Left ventricle myocardium inferior (tissue), 1 donor: Measurements from ENCODE around the gene SND1. TPM values are rescaled to one million over a fixed set of nuclear protein-coding genes. Genes with fewer than 3 reads are reported as not detected.

Source experiments
- DNase-seq: peaks from one replicate; pipeline ENCODE4 v3.0.0-alpha.2; 2020
- H3K27ac ChIP-seq: fragments of 200-600 bp; replicated peaks from 2 replicates; pipeline ENCODE4 v1.8.0; 2021
- H3K27me3 ChIP-seq: fragments of 200-600 bp; 2 replicates; pipeline ENCODE4 v1.8.0; 2021; ENCODE audit warnings: low read depth
- H3K36me3 ChIP-seq: fragments of 200-600 bp; 2 replicates; pipeline ENCODE4 v1.8.0; 2021
- H3K4me1 ChIP-seq: fragments of 200-600 bp; 2 replicates; pipeline ENCODE4 v1.8.0; 2021
- H3K4me3 ChIP-seq: fragments of 200-600 bp; 2 replicates; pipeline ENCODE4 v1.8.0; 2021; ENCODE audit warnings: mild to moderate bottlenecking, moderate library complexity
- H3K9me3 ChIP-seq: fragments of 200-600 bp; replicated peaks from 2 replicates; pipeline ENCODE4 v1.8.0; 2021
- intact Hi-C: fragments of 100-400 bp; cut with micrococcal nuclease; formaldehyde crosslinking; loops from one replicate; pipeline ENCODE4 v1.11.0; 2022
- total RNA-seq: library from RNA; stranded (reverse); fragmentation: NEBNext Ultra II Directional; extraction: Animal tissue kit (Norgen Biotek cat#: 25700); gene quantifications from one replicate; pipeline ENCODE4 v1.2.1, GENCODE V29; 2021
- TF ChIP-seq, protein P1 (sequence below): fragments of 200-600 bp; IDR thresholded peaks from 2 replicates; pipeline ENCODE4 v1.8.0; 2021; ENCODE audit warnings: antibody characterized with exemption, mild to moderate bottlenecking, borderline replicate concordance
- donor health status: DM: no; HTN: yes; CAD: no; lungs with severe emphysema.

Gene SND1
- total RNA-seq, 1 donor from 2014 or later = 71.6 TPM

DNA sequence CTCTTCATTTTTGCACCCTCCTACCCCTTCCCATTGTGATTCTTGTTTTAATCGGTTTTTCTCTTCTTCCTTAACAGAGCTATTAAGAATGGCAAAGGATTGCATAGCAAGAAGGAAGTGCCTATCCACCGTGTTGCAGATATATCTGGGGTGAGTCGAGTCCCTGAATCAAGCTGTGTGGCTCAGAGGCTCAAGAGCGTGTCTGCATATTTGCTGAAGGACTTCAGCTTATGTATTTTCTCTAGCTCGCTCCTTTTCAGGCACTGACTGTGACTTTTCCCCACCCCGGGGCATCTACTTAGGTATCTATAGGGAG lies 252.6 kb downstream of the SND1 start:
- Histone ChIP-seq H3K27ac (no peak overlapping the region), H3K36me3 (no peaks in the 10 kb centered on the region), H3K27me3 (no peaks in the 10 kb centered on the region), H3K4me3 (no peak overlapping the region), H3K4me1 (peaks cover 17% of the 10 kb centered on the region), H3K9me3 (no peaks in the 10 kb centered on the region)
- intact Hi-C loops = no loop called here
- TF ChIP-seq, protein P1, sequence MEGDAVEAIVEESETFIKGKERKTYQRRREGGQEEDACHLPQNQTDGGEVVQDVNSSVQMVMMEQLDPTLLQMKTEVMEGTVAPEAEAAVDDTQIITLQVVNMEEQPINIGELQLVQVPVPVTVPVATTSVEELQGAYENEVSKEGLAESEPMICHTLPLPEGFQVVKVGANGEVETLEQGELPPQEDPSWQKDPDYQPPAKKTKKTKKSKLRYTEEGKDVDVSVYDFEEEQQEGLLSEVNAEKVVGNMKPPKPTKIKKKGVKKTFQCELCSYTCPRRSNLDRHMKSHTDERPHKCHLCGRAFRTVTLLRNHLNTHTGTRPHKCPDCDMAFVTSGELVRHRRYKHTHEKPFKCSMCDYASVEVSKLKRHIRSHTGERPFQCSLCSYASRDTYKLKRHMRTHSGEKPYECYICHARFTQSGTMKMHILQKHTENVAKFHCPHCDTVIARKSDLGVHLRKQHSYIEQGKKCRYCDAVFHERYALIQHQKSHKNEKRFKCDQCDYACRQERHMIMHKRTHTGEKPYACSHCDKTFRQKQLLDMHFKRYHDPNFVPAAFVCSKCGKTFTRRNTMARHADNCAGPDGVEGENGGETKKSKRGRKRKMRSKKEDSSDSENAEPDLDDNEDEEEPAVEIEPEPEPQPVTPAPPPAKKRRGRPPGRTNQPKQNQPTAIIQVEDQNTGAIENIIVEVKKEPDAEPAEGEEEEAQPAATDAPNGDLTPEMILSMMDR = no peak
- DNase-seq = no peak

DNA sequence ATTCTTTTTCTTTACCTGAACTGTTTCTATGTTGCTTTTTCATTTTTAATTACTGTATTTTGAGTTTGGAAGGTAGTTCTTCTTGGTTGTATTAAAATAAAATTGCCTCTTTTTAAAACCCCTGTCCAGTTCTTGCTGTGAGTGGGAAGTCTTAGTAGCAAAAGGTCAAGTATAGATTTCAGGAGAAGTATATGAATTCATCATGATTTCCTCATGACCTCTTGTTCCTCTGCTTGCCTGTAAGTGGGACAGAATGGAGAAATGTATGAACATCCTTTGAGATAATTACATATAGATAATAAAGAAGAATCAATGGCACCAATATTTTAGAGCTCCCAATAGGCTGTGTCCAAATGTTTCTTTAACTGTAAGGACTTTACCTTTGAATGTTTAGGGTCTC lies 253.0 kb downstream of the SND1 start:
- no peak for DNase-seq
- Histone ChIP-seq H3K27me3 (no peaks in the 10 kb centered on the region), H3K36me3 (no peaks in the 10 kb centered on the region), H3K4me3 (no peak overlapping the region), H3K27ac (no peak overlapping the region), H3K9me3 (no peaks in the 10 kb centered on the region), H3K4me1 (peaks cover 17% of the 10 kb centered on the region)
- intact Hi-C loops = no loop called here
- TF ChIP-seq, protein P1 = no peak

DNA sequence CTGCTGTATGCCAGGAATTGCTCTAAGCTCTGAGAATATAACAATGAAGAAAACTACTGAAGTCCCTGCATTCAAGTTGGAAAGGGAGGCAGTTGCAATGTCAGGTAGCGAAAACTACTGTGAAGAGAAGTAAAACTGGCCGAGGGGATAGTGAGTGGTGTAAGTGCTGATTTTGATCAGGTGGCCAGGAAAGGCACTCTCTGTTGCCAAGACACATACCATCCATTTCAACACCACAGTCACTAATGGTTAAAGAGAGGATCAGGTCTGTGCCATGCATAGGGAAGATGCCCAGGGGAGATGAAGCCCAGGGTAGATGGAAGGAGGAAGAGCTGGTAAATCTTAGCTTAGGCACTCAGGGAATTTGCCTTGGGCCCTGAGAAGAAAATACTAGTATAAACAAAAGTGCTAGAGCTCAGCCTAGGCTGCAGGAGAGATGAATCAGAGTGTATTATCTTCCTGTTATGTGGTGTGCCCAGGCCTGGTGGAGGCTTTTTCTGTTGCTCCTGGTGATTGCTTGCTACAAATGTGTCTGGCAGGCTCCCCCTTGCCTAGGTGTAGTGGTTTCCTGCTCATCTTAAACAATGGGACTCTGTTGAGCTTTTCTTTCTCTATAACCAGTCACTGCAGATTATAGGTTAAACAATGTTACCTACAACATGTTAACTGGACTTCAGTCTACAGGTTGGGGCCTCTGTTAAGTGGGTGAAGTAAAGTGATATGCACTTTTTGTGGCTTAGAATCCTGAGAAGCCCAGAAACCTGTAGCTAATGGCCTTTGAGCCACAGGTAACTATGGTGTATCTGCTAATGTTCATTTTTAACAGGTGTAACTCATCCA lies 253.7 kb downstream of the SND1 start:
- H3K4me1 ChIP-seq = peaks cover 17% of the 10 kb centered on the region
- no peak for DNase-seq
- intact Hi-C loops = no loop called here
- no peak overlapping the region for H3K27ac ChIP-seq
- no peak overlapping the region for H3K4me3 ChIP-seq
- TF ChIP-seq, protein P1 = no peak
- H3K9me3 ChIP-seq = no peaks in the 10 kb centered on the region
- no peaks in the 10 kb centered on the region for H3K27me3 ChIP-seq
- no peaks in the 10 kb centered on the region for H3K36me3 ChIP-seq

DNA sequence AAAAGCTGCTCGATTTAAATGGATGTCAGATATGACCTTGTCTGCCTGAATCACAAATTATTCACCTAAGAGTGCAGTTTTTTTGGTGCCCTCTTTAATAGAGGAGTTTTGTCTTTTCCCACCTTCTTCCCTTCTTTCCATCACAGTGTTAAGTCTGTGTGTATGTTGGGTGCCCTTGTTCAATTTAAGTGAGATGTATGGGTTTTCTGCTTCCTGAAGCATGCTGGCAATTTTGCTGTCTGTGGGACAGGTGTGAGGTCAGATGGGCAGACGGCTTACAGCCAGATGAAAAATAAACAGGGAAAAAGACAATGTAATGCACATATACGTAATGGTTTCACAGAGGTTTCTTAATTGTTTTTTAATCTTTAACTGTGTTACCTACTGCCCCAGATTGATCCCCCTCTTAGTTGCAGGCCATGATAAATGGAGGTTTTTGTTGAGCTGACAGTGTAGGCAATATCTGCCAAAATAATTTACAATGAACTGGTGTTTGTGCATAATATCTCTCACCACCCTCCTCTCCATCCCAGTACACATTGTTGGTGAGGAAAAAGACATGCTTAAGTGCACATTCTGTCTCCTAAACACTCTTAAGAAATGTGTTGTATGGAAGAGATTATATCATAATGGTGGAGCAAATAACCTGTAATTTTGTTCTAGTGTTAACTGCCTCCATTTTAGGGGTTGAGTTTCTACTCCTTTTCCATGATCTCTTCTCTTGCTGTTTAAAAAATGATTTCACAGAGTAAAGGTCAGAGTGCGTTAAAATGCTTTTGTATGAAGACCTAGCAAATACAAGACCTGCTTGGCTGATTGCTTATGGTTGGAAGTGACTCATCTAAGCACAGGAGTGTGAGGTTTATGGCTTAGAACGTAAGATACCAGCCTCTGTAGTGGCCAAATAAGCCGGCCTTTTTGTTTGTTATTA lies 255.4 kb downstream of the SND1 start:
- intact Hi-C loops = no loop called here
- TF ChIP-seq, protein P1 = no peak

DNA sequence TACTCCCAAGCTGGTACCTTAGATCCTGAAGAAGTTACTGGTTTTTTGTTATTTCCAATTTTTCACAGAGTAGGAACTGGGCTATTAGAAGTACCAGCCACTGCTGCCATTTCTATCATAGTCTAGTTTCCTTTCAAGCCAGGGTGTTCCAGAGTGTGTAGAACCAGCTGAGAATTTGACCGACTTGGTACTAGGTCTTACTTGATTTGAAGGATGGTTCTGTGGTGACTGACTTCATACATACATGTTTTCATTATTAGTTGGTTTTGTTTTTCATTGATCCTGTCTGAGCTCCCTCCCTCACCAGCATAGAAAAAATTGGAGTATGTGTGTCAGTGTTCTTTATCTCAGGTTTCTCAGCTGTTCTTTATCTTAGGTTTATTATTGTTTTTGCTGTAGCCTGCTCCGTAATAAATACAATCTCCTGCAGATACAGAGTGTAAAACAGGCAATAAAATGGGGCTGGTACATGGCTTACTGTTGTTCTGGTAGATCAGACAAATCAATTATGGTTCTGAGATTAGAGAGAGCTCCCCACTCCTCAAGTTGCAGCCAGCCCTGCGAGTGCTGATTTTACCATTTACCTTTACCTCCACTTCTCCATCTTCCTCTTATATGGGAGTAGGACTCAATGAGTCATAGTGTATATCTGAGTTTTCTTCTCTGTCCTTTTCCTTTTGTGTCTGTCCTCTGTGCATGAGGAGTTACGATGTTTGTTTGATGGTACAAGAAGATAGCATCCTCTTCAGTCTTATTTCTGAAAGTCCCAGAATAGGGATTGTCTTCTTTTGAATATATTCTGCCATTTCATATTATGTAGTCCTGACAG lies 256.6 kb downstream of the SND1 start:
- intact Hi-C loops = no loop called here

More for the DNA sequence above, 255.4 kb downstream of the SND1 start:
- Histone ChIP-seq H3K27me3 (no peaks in the 10 kb centered on the region), H3K36me3 (no peaks in the 10 kb centered on the region), H3K9me3 (no peaks in the 10 kb centered on the region), H3K4me3 (no peak overlapping the region), H3K4me1 (peaks cover 7% of the 10 kb centered on the region), H3K27ac (no peak overlapping the region)
- no peak for DNase-seq

More for the DNA sequence above, 256.6 kb downstream of the SND1 start:
- Histone ChIP-seq H3K4me1 (peaks cover 7% of the 10 kb centered on the region), H3K4me3 (no peak overlapping the region), H3K27ac (no peak overlapping the region), H3K27me3 (no peaks in the 10 kb centered on the region), H3K36me3 (no peaks in the 10 kb centered on the region), H3K9me3 (no peaks in the 10 kb centered on the region)
- TF ChIP-seq, protein P1 = no peak
- no peak for DNase-seq
